Activated naive CD4-positive, alpha-beta T cell treated with Interleukin-2 at 50 U/mL for 16 hours (primary cell): ENCODE data around the gene DZANK1.
"Not testable (repeated sequence)": the region's sequence is repeated elsewhere in the genome, so short reads cannot be mapped to it uniquely, and the experiment has no call there.

Source experiments
- DNase-seq: peaks from one replicate; pipeline ENCODE4 v3.0.0-alpha.2; 2020

DZANK1 gene

GRCh38 chr20:18466894-18467730 lies at the start of gene DZANK1, which contains the start of gene POLR3F:
Gene DZANK1, minus strand, starts transcription at chr20:18467030. Its CDS starts 1,672 bp downstream, at chr20:18465358.
Gene POLR3F, plus strand, starts transcription at chr20:18467390. Its CDS starts 117 bp downstream, at chr20:18467507.
- DNase-seq: peak; percentile 95

DNA sequence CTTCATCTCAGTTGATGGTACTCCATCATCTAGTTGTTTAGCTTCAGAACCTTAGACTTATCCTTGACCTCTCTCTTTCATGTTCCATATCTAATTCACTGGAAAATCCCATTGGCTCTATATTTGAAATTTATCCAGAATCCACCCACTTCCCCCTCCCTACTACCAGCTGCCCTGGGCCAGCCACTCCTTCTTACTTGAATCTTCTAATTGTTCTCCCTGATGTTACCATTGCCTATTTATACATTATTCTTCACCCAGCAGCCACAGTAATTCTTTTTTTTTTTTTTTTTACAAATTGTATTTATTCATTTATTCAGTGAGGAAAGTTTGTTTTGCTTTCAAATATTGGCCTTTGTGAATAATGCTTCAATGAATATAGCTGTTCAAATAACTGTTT lies 49.1 kb upstream of the DZANK1 start:
- DNase-seq: no peak

DNA sequence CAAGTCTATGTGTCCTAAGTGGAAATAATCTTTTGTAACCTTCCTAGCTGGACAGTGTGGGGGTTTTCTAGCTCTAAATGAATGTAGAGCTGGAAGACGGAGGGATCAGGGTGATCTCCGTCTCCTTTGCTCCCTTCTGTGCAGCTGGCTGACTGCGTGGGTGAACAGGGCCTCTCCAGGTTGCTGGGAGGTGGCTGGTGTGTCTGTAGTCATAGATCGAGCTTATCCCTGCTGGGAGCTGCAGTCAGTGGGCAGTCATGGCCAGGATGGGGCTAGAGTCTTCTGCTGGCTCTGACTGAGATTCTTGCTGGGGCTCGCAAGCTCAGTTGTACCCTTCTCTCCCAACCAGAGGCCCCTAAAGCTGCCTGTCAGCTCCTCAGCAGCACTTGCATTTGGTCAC lies 47.3 kb upstream of the DZANK1 start:
- no peak for DNase-seq

GRCh38 chr20:18513208-18513607 lies 46.4 kb upstream of the DZANK1 start:
- DNase-seq: no peak

DNA sequence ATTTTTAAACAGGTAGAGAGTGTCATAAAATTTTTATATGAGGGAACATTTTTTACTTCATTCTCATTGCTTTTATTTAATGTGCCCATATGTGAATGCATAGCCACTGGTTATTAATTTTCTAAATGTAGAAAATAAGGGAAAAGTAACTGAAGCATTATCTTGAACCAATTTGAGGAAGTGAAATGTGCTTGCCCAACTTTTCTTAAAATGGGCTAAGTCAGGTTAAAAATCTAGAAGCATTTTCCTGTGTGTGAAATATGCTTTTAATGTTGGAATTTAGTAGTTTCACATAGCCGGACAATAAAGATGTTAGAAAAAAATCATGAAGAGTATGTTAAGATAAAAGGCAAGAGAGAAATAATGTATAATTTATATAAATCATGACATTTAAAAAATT lies 44.7 kb upstream of the DZANK1 start:
- no peak for DNase-seq

GRCh38 chr20:18507218-18508191 lies 40.7 kb upstream of the DZANK1 start, which contains the start of gene SEC23B:
Gene SEC23B, plus strand, starts transcription at chr20:18507940. Its CDS starts 2,896 bp downstream, at chr20:18510836.
- DNase-seq: peak; percentile 98

DNA sequence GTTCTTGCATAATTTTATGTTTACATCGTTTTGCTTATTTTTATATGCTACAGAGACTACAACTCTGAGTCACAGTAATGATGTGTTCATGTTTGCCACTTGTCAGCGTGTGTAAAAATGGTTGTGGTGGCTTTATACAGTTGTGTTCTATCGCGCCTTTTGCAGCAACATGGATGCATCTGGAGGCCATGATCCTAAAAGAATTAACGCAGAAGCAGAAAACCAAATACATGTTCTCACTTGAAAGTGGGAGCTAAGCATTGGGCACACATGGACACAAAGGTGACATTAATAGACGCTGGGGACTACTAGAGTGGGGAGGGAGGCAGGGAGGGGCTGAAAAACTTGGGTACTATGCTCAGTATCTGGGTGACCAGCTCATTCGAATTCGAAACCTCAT lies 39.9 kb upstream of the DZANK1 start:
- DNase-seq: peak; percentile 5

DNA sequence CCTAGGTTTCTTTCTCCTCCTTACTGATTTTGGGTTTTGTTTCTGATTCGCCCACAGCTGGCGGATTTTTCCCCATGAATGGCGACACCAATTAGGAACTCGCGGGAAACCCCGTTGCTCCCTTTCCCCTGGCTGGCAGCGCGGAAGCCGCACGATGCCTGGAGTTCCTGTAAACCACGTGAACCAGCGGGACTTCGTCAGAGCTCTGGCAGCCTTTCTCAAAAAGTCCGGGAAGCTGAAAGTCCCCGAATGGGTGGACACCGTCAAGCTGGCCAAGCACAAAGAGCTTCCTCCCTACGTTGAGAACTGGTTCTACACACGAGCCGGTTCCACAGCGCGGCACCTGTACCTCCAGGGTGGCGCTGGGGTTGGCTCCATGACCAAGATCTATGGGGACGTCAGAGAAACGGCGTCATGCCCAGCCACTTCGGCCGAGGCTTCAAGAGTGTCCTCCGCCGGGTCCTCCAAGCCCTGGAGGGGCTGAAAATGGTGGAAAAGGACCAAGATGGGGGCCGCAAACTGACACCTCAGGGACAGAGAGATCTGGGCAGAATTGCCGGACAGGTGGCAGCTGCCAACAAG lies 37.7 kb upstream of the DZANK1 start:
- DNase-seq: no peak

DNA sequence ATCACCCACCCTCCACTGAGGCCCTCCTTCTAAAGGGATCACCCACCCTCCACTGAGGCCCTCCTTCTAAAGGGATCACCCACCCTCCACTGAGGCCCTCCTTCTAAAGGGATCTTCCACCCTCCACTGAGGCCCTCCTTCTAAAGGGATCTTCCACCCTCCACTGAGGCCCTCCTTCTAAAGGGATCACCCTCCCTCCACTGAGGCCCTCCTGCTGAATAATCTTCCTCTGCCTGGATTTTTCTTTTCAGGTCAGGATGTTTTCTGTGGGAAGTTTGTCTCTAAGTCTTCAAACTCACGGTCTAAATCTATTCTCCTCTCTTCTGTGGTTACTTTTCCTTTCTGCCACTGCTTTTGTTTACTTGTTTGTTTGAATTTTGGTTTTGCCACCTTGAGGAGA lies 34.8 kb upstream of the DZANK1 start:
- not testable (repeated sequence) for DNase-seq

GRCh38 chr20:18497603-18498002 lies 30.8 kb upstream of the DZANK1 start:
- DNase-seq: no peak

- DNase-seq: peak; percentile 75
Observed at GRCh38 chr20:18496740-18497592, 30.1 kb upstream of the DZANK1 start, which contains the start of gene RBBP9. Gene RBBP9, minus strand, starts transcription at chr20:18497225. Its CDS starts 58 bp downstream, at chr20:18497167.

GRCh38 chr20:18496042-18496441 lies 29.2 kb upstream of the DZANK1 start:
- DNase-seq: no peak

- no peak for DNase-seq
Observed at GRCh38 chr20:18488301-18488700, 21.5 kb upstream of the DZANK1 start.

DNA sequence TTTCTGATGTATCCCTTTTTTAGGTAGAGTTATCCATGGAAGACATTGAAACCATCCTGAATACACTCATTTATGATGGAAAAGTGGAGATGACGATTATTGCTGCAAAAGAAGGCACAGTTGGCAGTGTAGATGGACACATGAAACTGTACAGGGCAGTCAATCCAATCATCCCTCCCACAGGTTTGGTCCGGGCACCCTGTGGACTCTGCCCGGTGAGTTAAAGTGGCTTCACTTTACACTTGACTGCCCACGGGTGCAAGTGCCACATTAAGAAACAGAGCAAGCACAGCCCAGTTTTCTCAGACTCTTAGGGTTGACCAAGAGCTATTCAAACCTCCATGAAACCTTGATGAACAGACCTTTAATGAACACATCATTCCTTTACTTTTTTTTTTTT lies 14.8 kb upstream of the DZANK1 start:
- DNase-seq: no peak

GRCh38 chr20:18477821-18478220 lies 11.0 kb upstream of the DZANK1 start:
- DNase-seq: no peak

DNA sequence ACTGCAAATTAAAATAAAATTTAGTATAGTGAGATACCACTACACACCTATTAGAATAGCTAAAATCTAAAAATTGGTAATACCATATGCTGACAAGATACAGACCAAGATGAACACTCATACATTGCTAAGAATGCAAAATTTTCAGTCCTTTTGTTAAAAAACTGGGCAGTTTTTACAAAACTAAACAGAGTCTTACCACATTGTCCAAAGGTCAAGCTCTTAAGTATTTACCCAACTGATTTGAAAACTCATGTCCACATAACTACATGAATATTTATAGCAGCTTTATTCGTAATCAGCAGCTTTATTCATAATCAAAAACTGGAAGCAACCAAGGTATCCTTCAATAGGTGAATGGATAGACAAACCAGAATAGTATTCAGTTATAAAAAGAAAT lies 10.4 kb upstream of the DZANK1 start:
- DNase-seq: no peak

DNA sequence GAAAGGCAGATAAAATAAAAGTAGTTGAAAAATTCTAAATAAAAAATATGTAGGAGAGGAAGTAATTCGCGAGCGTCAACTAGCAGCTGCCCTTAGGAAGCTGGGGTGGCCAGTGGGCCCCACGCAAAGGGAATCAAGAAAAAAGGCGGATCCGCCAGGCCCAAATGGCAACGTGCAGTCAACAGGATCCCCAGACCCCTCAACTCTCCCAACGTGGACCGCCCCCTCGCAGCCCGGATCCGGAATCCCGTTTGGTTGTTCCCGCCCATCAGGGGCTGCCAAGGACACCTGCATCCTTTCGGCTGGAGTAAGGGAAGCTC lies 296 bp downstream of the DZANK1 start:
- DNase-seq: no peak

GRCh38 chr20:18465536-18466200 lies 1.2 kb downstream of the DZANK1 start:
- DNase-seq: no peak

GRCh38 chr20:18456600-18456999 lies 10.2 kb downstream of the DZANK1 start:
- no peak for DNase-seq

- no peak for DNase-seq
Observed at GRCh38 chr20:18443886-18444285, 22.9 kb downstream of the DZANK1 start.

DNA sequence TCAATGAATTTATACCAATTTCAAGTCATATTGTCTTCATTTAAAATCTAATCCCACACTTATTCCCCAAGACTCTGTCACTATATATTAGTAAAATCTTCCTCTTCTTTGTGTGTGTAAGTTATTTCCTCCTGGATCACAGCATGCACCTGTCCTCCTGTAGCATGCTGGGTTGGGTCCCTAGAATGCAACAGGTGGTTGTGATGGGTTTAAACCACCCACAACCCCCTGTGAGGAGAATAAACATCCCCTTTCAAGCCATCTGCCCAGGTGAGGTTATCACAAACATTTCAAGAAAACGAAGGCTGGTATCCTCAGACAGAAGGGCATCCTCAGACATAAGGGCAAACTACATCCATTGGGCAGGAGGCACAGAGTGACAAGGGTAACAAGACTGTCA lies 26.4 kb downstream of the DZANK1 start:
- DNase-seq: no peak

DNA sequence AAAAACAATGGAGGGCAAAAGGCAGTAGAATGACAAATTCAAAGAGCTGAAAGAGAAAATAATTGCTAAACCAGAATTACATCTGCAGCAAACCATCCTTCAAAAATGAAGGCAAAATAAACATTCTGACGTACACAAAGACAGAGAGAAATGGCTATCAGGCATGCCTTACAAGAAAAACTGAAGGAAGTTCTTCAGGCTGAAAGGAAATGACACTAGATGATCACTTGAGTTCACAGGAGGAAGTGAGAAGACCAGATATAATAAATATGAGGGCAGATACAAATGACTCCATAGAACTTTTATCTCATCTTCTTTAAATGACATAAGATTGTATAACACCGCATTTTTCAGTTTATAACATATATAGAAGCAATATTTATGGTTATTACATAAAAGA lies 30.0 kb downstream of the DZANK1 start:
- no peak for DNase-seq
